Measurements from ENCODE around the gene CEACAM16. TPM values are rescaled to one million over a fixed set of nuclear protein-coding genes. Genes with fewer than 3 reads are reported as not detected.

Gene CEACAM16
- total and polyA plus RNA-seq, 9 of the 15 experiments (the other 6 are each of a cell fraction or from before 2014, with no cell fraction given), result not detected

- in situ Hi-C loops (cut with MboI), result no loop called here
- Histone ChIP-seq H3K27ac (ENCODE audit: extremely low read depth, low read depth, low read length) (peak overlapping the region; percentile 35; the same call in 2 of the 3 replicates), H3K36me3 (ENCODE audit: control insufficient read depth, insufficient read depth, low read length) (no peaks in the 10 kb centered on the region), H3K79me2 (ENCODE audit: control insufficient read depth, insufficient read depth, low read length) (no peaks in the 10 kb centered on the region), H3K9ac (ENCODE audit: insufficient read depth in 1 of 2, low read depth in 2 of 2, low read length in 2 of 2) (peak overlapping the region in 1 of 2 experiments; percentile 68; a peak in 1 of 4 replicates), H4K20me1 (replicated peaks; ENCODE audit: control insufficient read depth, insufficient read depth, low read length) (no peaks in the 10 kb centered on the region; the same call in 1 of the 2 replicates), H3K4me2 (ENCODE audit: insufficient read depth, low read length) (peak overlapping the region; percentile 56), H3K9me3 (replicated peaks; ENCODE audit: control insufficient read depth, insufficient read depth, low read depth, low read length) (no peaks in the 10 kb centered on the region), H3K4me1 (replicated peaks in 1 of 2; ENCODE audit: control insufficient read depth in 2 of 2, insufficient read depth in 2 of 2, low read length in 2 of 2) (peaks cover 6 to 23% of the 10 kb centered on the region in 2 experiments), H3K4me3 (no peak overlapping the region), H3K27me3 (ENCODE audit: control insufficient read depth in 2 of 2, insufficient read depth in 2 of 2, low read length in 2 of 2) (no peaks in the 10 kb centered on the region), H3K9me1 (ENCODE audit: control insufficient read depth, insufficient read depth, low read length) (no peaks in the 10 kb centered on the region), H2AFZ (ENCODE audit: low read depth, low read length) (peak overlapping the region; percentile 87)
- ATAC-seq, result peak; percentile 31
- BruUV-seq (replicated peaks), result no TSS peak
- ChIA-PET CTCF (ENCODE audit: low intra/inter-chr PET ratio) (no interaction called here), POLR2A (interaction anchor here (0.6 kb wide), 1 partner anchor 120 kb away, joined by 3 read pairs; no protein-coding TSS in a partner anchor)
- peak; percentile 24 to 68 (median 36) for DNase-seq (ENCODE audit: extremely low read depth in 1 of 4, low spot score in 3 of 4)
- FAIRE-seq, result peak; percentile 44
- WGBS (ENCODE audit: insufficient coverage, low coverage, missing lambda C conversion rate), result 36% methylated on average over 19 of the region's 25 CpGs
- intact Hi-C loops (cut with micrococcal nuclease), result loop anchor here (10.0 kb wide), 1 partner anchor 110 kb away; no protein-coding TSS in a partner anchor
- TF ChIP-seq, protein P1, sequence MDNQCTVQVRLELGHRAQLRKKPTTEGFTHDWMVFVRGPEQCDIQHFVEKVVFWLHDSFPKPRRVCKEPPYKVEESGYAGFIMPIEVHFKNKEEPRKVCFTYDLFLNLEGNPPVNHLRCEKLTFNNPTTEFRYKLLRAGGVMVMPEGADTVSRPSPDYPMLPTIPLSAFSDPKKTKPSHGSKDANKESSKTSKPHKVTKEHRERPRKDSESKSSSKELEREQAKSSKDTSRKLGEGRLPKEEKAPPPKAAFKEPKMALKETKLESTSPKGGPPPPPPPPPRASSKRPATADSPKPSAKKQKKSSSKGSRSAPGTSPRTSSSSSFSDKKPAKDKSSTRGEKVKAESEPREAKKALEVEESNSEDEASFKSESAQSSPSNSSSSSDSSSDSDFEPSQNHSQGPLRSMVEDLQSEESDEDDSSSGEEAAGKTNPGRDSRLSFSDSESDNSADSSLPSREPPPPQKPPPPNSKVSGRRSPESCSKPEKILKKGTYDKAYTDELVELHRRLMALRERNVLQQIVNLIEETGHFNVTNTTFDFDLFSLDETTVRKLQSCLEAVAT (IDR thresholded peaks at IDR 0.05), result 0 out of 4 replicates have a peak, but pooled peaks of 1 of the 2 experiments have one; percentile 16
- TF ChIP-seq TRIM24 (IDR thresholded peaks at IDR 0.05) (0 out of 4 replicates have a peak, but pooled peaks of 1 of the 2 experiments have one; percentile 21), TRIM25 (IDR thresholded peaks at IDR 0.05; ENCODE audit: borderline replicate concordance) (no peak), SMARCA4 (IDR thresholded peaks at IDR 0.05) (peak; percentile 56), ZBED1 (IDR thresholded peaks at IDR 0.05) (no peak), ZNF140 (CRISPR knock-in tag; IDR thresholded peaks at IDR 0.05) (no peak), PTBP1 (IDR thresholded peaks at IDR 0.05; ENCODE audit: low read depth, low read length) (no peak), SMARCE1 (IDR thresholded peaks at IDR 0.05) (no peak; the same call in 1 of the 2 replicates), SP1 (CRISPR knock-in tag; IDR thresholded peaks at IDR 0.05) (no peak), KDM5B (IDR thresholded peaks at IDR 0.05; ENCODE audit: insufficient replicate concordance, low read depth, low read length) (no peak), GTF2A2 (tag; IDR thresholded peaks at IDR 0.05) (no peak), TAF7 (tag; IDR thresholded peaks at IDR 0.05) (no peak), MAFF (IDR thresholded peaks at IDR 0.05; ENCODE audit: low read length) (no peak), ZSCAN32 (CRISPR knock-in tag; IDR thresholded peaks at IDR 0.05) (no peak), HNRNPLL (IDR thresholded peaks at IDR 0.05; ENCODE audit: low read depth, low read length, poor library complexity, severe bottlenecking) (no peak), DPF2 (IDR thresholded peaks at IDR 0.05) (peak; percentile 70), TSC22D4 (tag; IDR thresholded peaks at IDR 0.05) (no peak), RAD21 (CRISPR knock-in tag; conservative IDR thresholded peaks at IDR 0.05 in 1 of 2, IDR thresholded peaks at IDR 0.05 in 1 of 2) (no peak)
- TF ChIP-seq, protein P2, sequence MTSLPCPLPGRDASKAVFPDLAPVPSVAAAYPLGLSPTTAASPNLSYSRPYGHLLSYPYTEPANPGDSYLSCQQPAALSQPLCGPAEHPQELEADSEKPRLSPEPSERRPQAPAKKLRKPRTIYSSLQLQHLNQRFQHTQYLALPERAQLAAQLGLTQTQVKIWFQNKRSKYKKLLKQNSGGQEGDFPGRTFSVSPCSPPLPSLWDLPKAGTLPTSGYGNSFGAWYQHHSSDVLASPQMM (CRISPR knock-in tag; IDR thresholded peaks at IDR 0.05), result no peak
These were observed 13.8 kb upstream of the CEACAM16 start for GRCh38 chr19:44684892-44685863.
